GM21515 (cell line): ENCODE results near the gene FAM135A.
"Not testable (repeated sequence)": the region's sequence is repeated elsewhere in the genome, so short reads cannot be mapped to it uniquely, and the experiment has no call there.

Experiments
- ATAC-seq: cut with Tn5 transposase; IDR thresholded peaks from one replicate; pipeline ENCODE4 v1.9.1; 2021; ENCODE audit not compliant: unreplicated experiment

FAM135A gene

GRCh38 chr6:70456735-70457134 is 43.4 kb downstream of the FAM135A start:
- no peak for ATAC-seq

GRCh38 chr6:70459235-70459634 is 45.9 kb downstream of the FAM135A start:
- ATAC-seq = no peak

GRCh38 chr6:70459699-70460098 is 46.4 kb downstream of the FAM135A start:
- not testable (repeated sequence) for ATAC-seq

GRCh38 chr6:70470016-70470415 is 56.7 kb downstream of the FAM135A start:
- no peak for ATAC-seq

GRCh38 chr6:70470510-70470909 is 57.2 kb downstream of the FAM135A start:
- ATAC-seq = not testable (repeated sequence)

GRCh38 chr6:70474751-70475150 is 61.4 kb downstream of the FAM135A start:
- ATAC-seq = no peak

GRCh38 chr6:70479236-70479635 is 65.9 kb downstream of the FAM135A start:
- ATAC-seq = no peak

GRCh38 chr6:70486638-70487037 is 73.3 kb downstream of the FAM135A start:
- ATAC-seq = not testable (repeated sequence)

GRCh38 chr6:70489364-70489763 is 76.1 kb downstream of the FAM135A start:
- ATAC-seq = no peak

GRCh38 chr6:70494833-70495232 is 81.5 kb downstream of the FAM135A start:
- no peak for ATAC-seq

GRCh38 chr6:70495790-70496189 is 82.5 kb downstream of the FAM135A start:
- ATAC-seq = not testable (repeated sequence)

- ATAC-seq = no peak
Observed at GRCh38 chr6:70502484-70502883, 89.2 kb downstream of the FAM135A start.

- ATAC-seq = no peak
Observed at GRCh38 chr6:70503813-70504465, 90.6 kb downstream of the FAM135A start.

- ATAC-seq = no peak
Observed at GRCh38 chr6:70506321-70506720, 93.0 kb downstream of the FAM135A start.

- ATAC-seq = no peak
Observed at GRCh38 chr6:70507161-70507560, 93.9 kb downstream of the FAM135A start.

- ATAC-seq = no peak
Observed at GRCh38 chr6:70508953-70509352, 95.6 kb downstream of the FAM135A start.

- no peak for ATAC-seq
Observed at GRCh38 chr6:70510600-70510999, 97.3 kb downstream of the FAM135A start.

- no peak for ATAC-seq
Observed at GRCh38 chr6:70518723-70519122, 105.4 kb downstream of the FAM135A start.

GRCh38 chr6:70520575-70520974 is 107.3 kb downstream of the FAM135A start:
- no peak for ATAC-seq

- ATAC-seq = no peak
Observed at GRCh38 chr6:70524721-70525286, 111.5 kb downstream of the FAM135A start.

GRCh38 chr6:70527071-70527737 is 113.9 kb downstream of the FAM135A start:
- no peak for ATAC-seq

GRCh38 chr6:70530023-70530422 is 116.7 kb downstream of the FAM135A start:
- ATAC-seq = no peak
